D721Med (cell line): ENCODE data around the gene FAM107A.
"Not testable (repeated sequence)": the region's sequence is repeated elsewhere in the genome, so short reads cannot be mapped to it uniquely, and the experiment has no call there.

Experiments used
- DNase-seq: peaks from one replicate; pipeline ENCODE4 v3.0.0; 2011; ENCODE audit warnings: low spot score; ENCODE audit not compliant: insufficient read length
- FAIRE-seq: peaks from 2 replicates; lab custom pipeline; 2011; peaks lifted over from hg19 to GRCh38; lab: Jason Lieb, UNC
- CTCF ChIP-seq: IDR thresholded peaks from 2 replicates; pipeline ENCODE4 v1.5.1; 2012; ENCODE audit warnings: mild to moderate bottlenecking, control low read depth; ENCODE audit not compliant: insufficient read depth; ENCODE audit errors: missing control alignments

Gene FAM107A

GRCh38 chr3:58531956-58532355 lies 45.2 kb downstream of the FAM107A start:
- no peak for FAIRE-seq
- peak; percentile 41 for TF ChIP-seq CTCF
- no peak for DNase-seq

- FAIRE-seq (no peak), DNase-seq (no peak)
- no peak for TF ChIP-seq CTCF
These were observed 45.6 kb downstream of the FAM107A start for GRCh38 chr3:58531555-58531954.

GRCh38 chr3:58530354-58530865 lies 46.8 kb downstream of the FAM107A start:
- FAIRE-seq (no peak), DNase-seq (no peak)
- TF ChIP-seq CTCF, result no peak

GRCh38 chr3:58529516-58530353 lies 47.5 kb downstream of the FAM107A start:
- FAIRE-seq (no peak), DNase-seq (peak; percentile 66)
- peak; percentile 53 for TF ChIP-seq CTCF

- FAIRE-seq, result no peak
- no peak for TF ChIP-seq CTCF
- DNase-seq, result no peak
These were observed 48.6 kb downstream of the FAM107A start for GRCh38 chr3:58528629-58529028.

- FAIRE-seq, DNase-seq: not testable (repeated sequence)
These were observed 49.8 kb downstream of the FAM107A start for GRCh38 chr3:58527440-58527839.

- no peak for TF ChIP-seq CTCF
- FAIRE-seq (no peak), DNase-seq (no peak)
These were observed 50.7 kb downstream of the FAM107A start for GRCh38 chr3:58526515-58526957.
